GM23338 (cell line): Measurements from ENCODE around the gene MTRR.

Source experiments
- CREB1 ChIP-seq: fragments of 250-450 bp; sonication (Bioruptor Pico); IDR thresholded peaks from 2 replicates; pipeline ENCODE4 v1.5.0; 2020; ENCODE audit warnings: low read depth, mild to moderate bottlenecking, moderate library complexity
- EZH2phosphoT487 ChIP-seq: fragments of 200-600 bp; sonication (generic); IDR thresholded peaks from one replicate; pipeline ENCODE4 v1.8.1; 2018; ENCODE audit warnings: antibody characterized with exemption; ENCODE audit not compliant: unreplicated experiment
- JUNB ChIP-seq: IDR thresholded peaks from one replicate; pipeline ENCODE4 v1.6.1; 2016; ENCODE audit warnings: antibody characterized with exemption; ENCODE audit not compliant: unreplicated experiment
- NANOG ChIP-seq: IDR thresholded peaks from 2 replicates; pipeline ENCODE4 v1.6.1; 2016; ENCODE audit warnings: antibody characterized with exemption, borderline replicate concordance
- POLR2AphosphoS5 ChIP-seq: IDR thresholded peaks from 2 replicates; pipeline ENCODE4 v1.6.1; 2016; ENCODE audit warnings: antibody characterized with exemption, low read depth
- REST ChIP-seq: IDR thresholded peaks from one replicate; pipeline ENCODE4 v1.6.1; 2018; ENCODE audit warnings: antibody characterized with exemption; ENCODE audit not compliant: unreplicated experiment
- ZNF462 ChIP-seq: fragments of 250-450 bp; sonication (Bioruptor Pico); IDR thresholded peaks from 2 replicates; pipeline ENCODE4 v1.5.0; 2020; ENCODE audit warnings: mild to moderate bottlenecking, moderate library complexity
- TF ChIP-seq, protein P1 (sequence below), 2 experiments: fragments of 200-600 bp in 1 of 2; sonication (generic) in 1 of 2; conservative IDR thresholded peaks; 2 replicates each; pipeline versions ENCODE4 v1.5.1 to v1.6.1; 2016 to 2017; ENCODE audit warnings: antibody characterized with exemption in 2 of 2, low read depth in 2 of 2, mild to moderate bottlenecking in 2 of 2, moderate library complexity in 1 of 2

DNA sequence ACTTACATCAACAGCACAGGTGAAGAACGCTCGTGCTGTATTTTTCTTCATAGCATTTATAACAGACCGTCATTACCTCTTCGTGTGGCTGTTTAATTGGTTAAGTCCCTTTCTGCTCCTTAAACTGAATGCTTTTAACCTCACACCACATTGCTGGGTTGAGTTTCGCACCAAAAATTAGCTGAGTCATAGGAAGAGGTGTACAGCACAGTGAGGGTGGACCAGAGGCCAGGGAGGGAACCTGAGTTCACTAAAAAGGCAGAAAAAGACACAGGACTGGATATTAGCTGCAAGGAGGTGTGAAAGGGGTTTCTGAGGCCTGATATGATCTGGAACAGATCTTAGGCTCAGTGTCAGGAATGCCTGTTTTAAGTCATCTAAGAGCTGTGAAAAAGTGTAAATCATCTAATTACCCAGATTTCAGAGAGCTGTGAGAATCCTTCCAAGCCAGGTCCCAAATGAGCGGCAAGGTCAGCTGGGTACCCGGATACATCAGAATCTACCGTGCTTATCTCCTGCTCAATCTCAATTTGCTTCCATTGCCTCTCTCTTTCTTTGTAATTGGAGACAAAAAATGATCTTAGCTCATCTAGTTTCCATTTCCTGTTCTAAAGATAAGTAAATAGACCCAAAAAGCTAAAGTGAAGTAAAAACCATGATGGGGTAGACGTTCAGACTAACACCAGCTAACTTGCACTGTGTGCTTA lies 10.9 kb upstream of the MTRR start:
- TF ChIP-seq, protein P1, sequence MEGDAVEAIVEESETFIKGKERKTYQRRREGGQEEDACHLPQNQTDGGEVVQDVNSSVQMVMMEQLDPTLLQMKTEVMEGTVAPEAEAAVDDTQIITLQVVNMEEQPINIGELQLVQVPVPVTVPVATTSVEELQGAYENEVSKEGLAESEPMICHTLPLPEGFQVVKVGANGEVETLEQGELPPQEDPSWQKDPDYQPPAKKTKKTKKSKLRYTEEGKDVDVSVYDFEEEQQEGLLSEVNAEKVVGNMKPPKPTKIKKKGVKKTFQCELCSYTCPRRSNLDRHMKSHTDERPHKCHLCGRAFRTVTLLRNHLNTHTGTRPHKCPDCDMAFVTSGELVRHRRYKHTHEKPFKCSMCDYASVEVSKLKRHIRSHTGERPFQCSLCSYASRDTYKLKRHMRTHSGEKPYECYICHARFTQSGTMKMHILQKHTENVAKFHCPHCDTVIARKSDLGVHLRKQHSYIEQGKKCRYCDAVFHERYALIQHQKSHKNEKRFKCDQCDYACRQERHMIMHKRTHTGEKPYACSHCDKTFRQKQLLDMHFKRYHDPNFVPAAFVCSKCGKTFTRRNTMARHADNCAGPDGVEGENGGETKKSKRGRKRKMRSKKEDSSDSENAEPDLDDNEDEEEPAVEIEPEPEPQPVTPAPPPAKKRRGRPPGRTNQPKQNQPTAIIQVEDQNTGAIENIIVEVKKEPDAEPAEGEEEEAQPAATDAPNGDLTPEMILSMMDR (conservative IDR thresholded peaks at IDR 0.05; ENCODE audit: low read depth in 2 of 2): no peak
- TF ChIP-seq JUNB (no peak), CREB1 (CRISPR knock-in tag) (no peak), REST (no peak), NANOG (no peak), EZH2phosphoT487 (no peak), POLR2AphosphoS5 (no peak), ZNF462 (CRISPR knock-in tag) (no peak)
